ENCODE measurements around the gene ZNF714.
"Not testable (repeated sequence)": the region's sequence is repeated elsewhere in the genome, so short reads cannot be mapped to it uniquely, and the experiment has no call there.

Gene ZNF714

GRCh38 chr19:21133633-21134032 lies 51.6 kb downstream of the ZNF714 start:
- DNase-seq, result no peak

GRCh38 chr19:21134934-21135366 lies 52.9 kb downstream of the ZNF714 start:
- DNase-seq, result no peak

- DNase-seq, result no peak
Observed at GRCh38 chr19:21135433-21135832, 53.4 kb downstream of the ZNF714 start.

GRCh38 chr19:21138130-21138529 lies 56.1 kb downstream of the ZNF714 start:
- no peak for DNase-seq

- not testable (repeated sequence) for DNase-seq
Observed at GRCh38 chr19:21141006-21141405, 59.0 kb downstream of the ZNF714 start.

GRCh38 chr19:21141787-21142464 lies 59.9 kb downstream of the ZNF714 start, which contains the start of gene ZNF431:
Gene ZNF431 (plus strand): TSS chr19:21142040. CDS start chr19:21142184, 144 bp downstream.
- peak; percentile 88 for DNase-seq

GRCh38 chr19:21143428-21143827 lies 61.4 kb downstream of the ZNF714 start:
- no peak for DNase-seq

- no peak for DNase-seq
Observed at GRCh38 chr19:21143854-21144253, 61.9 kb downstream of the ZNF714 start.

- no peak for DNase-seq
Observed at GRCh38 chr19:21147540-21147939, 65.5 kb downstream of the ZNF714 start.

GRCh38 chr19:21148681-21149080 lies 66.7 kb downstream of the ZNF714 start:
- DNase-seq, result no peak

GRCh38 chr19:21149877-21150276 lies 67.9 kb downstream of the ZNF714 start:
- DNase-seq, result no peak

GRCh38 chr19:21151460-21151859 lies 69.5 kb downstream of the ZNF714 start:
- no peak for DNase-seq

DNA sequence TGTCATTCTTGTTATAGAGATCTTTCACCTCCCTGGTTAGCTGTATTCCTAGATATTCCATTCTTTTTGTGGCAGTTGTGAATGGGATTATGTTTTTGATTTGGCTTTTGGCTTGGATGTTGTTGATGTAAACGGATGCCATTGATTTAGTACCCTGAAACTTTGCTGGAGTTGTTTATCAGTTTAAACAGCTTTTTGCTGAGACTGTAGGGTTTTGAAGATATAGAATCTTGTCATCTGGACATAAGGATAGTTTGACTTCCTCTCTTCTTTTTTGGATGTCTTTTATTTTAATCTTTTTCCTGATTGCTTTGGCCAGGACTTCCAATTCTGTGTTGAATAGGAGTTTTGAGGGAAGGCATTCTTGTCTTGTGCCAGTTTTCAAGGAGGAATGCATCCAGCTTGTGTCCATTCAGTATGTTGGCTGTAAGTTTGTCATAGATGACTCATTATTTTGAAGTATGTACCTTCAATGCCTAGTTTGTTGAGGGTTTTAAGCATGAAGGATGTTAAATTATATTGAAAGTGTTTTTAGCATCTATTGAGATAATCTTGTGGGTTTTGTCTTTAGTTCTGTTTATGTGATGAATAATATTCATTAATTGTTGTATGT lies 76.6 kb downstream of the ZNF714 start:
- DNase-seq, result no peak

DNA sequence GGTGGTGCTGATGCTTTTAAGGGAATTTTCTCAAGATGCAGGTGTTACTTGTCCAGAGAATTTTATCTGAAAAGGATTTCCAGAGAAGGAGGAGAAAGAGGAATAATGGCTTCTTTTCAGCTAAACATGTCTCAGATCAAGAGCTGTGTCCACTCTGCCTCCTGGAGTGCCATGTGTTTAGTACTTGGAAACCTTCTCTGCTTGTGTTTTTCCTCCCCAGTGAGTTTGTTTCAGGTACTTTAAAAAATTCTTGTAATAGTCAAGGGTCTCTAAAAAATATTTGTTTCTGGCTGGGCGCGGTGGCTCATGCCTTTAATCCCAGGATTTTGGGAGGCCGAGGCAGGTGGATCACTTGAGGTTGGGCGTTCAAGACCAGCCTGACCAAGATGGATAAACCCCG lies 82.5 kb downstream of the ZNF714 start:
- DNase-seq, result no peak

DNA sequence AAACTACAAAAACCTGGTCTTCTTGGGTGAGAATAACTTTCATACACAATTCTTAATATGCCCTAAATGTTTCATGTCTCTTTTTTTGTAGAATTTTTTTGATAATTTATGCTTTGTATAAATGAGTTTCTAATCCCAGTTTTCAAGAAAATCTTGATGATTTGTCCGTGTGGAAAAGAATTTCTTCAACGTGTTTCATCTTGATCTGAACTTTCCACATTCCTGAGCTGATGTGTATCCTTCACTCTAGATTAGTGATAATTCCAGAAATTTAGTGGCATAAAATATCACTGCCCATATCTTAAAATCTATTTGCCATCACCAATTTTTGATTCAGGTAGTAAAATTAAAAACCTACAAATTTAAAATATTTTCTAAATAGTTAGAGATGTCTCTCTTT lies 84.4 kb downstream of the ZNF714 start:
- DNase-seq, result no peak

Measured in CD4-positive, alpha-beta T cell treated with Interleukin-6 for 4 hours (primary cell).